ENCODE results near the gene PITX2.

DNA sequence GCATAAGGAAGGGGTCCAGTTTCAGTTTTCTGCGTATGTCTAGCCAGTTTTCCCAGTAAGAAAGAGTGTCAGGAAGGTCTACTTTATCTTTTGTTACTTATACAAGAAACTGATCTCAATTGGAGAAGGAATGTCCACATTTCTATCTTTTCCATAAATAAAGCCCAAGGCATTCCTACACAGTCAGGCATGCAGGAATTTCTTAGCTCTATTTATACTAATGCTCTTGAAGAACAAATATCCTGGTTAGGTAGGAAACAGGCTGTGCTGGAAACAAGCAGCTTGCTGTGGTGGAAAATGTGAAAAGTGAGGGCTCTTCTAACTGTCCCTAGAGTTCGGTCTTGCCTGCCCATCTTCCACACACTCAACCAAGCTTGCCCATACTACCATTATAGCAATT is 37.9 kb upstream of the PITX2 start:
- TF ChIP-seq, protein P1, sequence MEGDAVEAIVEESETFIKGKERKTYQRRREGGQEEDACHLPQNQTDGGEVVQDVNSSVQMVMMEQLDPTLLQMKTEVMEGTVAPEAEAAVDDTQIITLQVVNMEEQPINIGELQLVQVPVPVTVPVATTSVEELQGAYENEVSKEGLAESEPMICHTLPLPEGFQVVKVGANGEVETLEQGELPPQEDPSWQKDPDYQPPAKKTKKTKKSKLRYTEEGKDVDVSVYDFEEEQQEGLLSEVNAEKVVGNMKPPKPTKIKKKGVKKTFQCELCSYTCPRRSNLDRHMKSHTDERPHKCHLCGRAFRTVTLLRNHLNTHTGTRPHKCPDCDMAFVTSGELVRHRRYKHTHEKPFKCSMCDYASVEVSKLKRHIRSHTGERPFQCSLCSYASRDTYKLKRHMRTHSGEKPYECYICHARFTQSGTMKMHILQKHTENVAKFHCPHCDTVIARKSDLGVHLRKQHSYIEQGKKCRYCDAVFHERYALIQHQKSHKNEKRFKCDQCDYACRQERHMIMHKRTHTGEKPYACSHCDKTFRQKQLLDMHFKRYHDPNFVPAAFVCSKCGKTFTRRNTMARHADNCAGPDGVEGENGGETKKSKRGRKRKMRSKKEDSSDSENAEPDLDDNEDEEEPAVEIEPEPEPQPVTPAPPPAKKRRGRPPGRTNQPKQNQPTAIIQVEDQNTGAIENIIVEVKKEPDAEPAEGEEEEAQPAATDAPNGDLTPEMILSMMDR (IDR thresholded peaks at IDR 0.05; ENCODE audit: low read length): no peak
- no peak for TF ChIP-seq EZH2 (IDR thresholded peaks at IDR 0.05; ENCODE audit: borderline replicate concordance, low read length)

All from OCI-LY1 (cell line).